Smooth muscle cell (in vitro differentiated cells): Measurements from ENCODE around the gene B3GALNT2. TPM values are rescaled to one million over a fixed set of nuclear protein-coding genes. Genes with fewer than 3 reads are reported as not detected.

ENCODE experiments used
- DNase-seq: peaks from one replicate; lab custom pipeline; 2025; ENCODE audit not compliant: unreplicated experiment; lab: John Stamatoyannopoulos, UW
- H2AFZ ChIP-seq: fragments of 200-600 bp; sonication (generic); 2 replicates; pipeline ENCODE4 v1.6.0; 2016; ENCODE audit warnings: antibody characterized with exemption, low read depth, mild to moderate bottlenecking
- H3F3A ChIP-seq: fragments of 200-600 bp; sonication (generic); 2 replicates; pipeline ENCODE4 v1.6.0; 2017; ENCODE audit warnings: antibody characterized with exemption, low read depth
- H3K27ac ChIP-seq: fragments of 200-600 bp; sonication (generic); 2 replicates; pipeline ENCODE4 v1.5.1; 2016; ENCODE audit warnings: low read depth, mild to moderate bottlenecking
- H3K27me3 ChIP-seq: fragments of 200-600 bp; sonication (generic); 2 replicates; pipeline ENCODE4 v1.6.1; 2016; ENCODE audit warnings: low read depth, mild to moderate bottlenecking
- H3K36me3 ChIP-seq: fragments of 200-600 bp; sonication (generic); 2 replicates; pipeline ENCODE4 v1.5.1; 2016; ENCODE audit warnings: low read depth
- H3K4me1 ChIP-seq: fragments of 200-600 bp; sonication (generic); 2 replicates; pipeline ENCODE4 v1.5.1; 2016; ENCODE audit warnings: low read depth
- H3K4me2 ChIP-seq: fragments of 200-600 bp; sonication (generic); 2 replicates; pipeline ENCODE4 v1.6.0; 2016; ENCODE audit warnings: mild to moderate bottlenecking
- H3K4me3 ChIP-seq: fragments of 200-600 bp; sonication (generic); 2 replicates; pipeline ENCODE4 v1.5.1; 2016; ENCODE audit warnings: mild to moderate bottlenecking
- H3K79me2 ChIP-seq: fragments of 200-600 bp; sonication (generic); 2 replicates; pipeline ENCODE4 v1.6.0; 2016; ENCODE audit warnings: low read depth, mild to moderate bottlenecking
- H3K9ac ChIP-seq: fragments of 200-600 bp; sonication (generic); 2 replicates; pipeline ENCODE4 v1.6.0; 2016; ENCODE audit warnings: low read depth
- H3K9me3 ChIP-seq: fragments of 200-600 bp; sonication (generic); replicated peaks from 2 replicates; pipeline ENCODE4 v1.5.1; 2016; ENCODE audit warnings: low read depth
- H4K20me1 ChIP-seq: fragments of 200-600 bp; sonication (generic); 2 replicates; pipeline ENCODE4 v1.6.0; 2016; ENCODE audit warnings: low read depth
- WGBS: methylation state at CpG from one replicate; pipeline ENCODE4 v1.1.7; 2016; ENCODE audit warnings: low lambda C conversion rate; 5-methylcytosine and 5-hydroxymethylcytosine counted together
- polyA plus RNA-seq: library from polyadenylated mRNA; unstranded; fragments of >200 nt; fragmentation: Nextera tagmentation; extraction: Ambion mirVana; gene quantifications from 2 replicates; pipeline ENCODE4 v1.2.1, GENCODE V29; 2016
- total RNA-seq: library from RNA; depleted of rRNA; stranded (reverse); fragments of >200 nt; gene quantifications from 2 replicates; pipeline ENCODE4 v1.2.3, GENCODE V29; 2014
- TF ChIP-seq, protein P1 (sequence below): fragments of 200-600 bp; sonication (generic); IDR thresholded peaks from 2 replicates; pipeline ENCODE4 v1.5.1; 2017; ENCODE audit warnings: borderline replicate concordance, mild to moderate bottlenecking, antibody characterized with exemption; ENCODE audit not compliant: insufficient read depth, poor library complexity, severe bottlenecking

Gene B3GALNT2
- total and polyA plus RNA-seq, 2 experiments from 2014 or later, result 8.2 to 22.7 TPM

DNA sequence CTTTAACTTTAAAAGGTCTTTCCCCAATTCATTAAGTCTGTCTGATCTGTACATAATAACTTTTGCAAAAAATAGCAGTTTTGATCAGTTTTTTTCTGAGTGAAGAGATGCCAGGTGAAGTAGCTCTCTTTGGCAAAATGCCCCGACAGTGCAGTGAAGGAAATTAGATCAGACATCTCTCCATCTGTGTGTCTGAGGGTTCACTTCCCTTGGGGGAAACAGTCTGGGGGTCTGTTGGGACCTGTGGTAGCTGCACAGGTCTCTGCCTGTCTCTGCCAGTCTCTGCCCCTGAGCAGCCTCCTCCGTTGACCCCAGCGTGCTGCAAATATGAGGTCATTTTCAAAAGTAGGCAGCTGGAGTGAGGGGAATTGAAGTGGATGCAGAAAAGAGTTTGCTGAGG lies 82.5 kb downstream of the B3GALNT2 start:
- no peaks in the 10 kb centered on the region for H3K9me3 ChIP-seq
- H3K9ac ChIP-seq, result no peak overlapping the region
- no peaks in the 10 kb centered on the region for H3F3A ChIP-seq
- peaks cover 25% of the 10 kb centered on the region for H4K20me1 ChIP-seq
- no peak overlapping the region for H2AFZ ChIP-seq
- no peak overlapping the region for H3K4me2 ChIP-seq
- H3K79me2 ChIP-seq, result peaks cover 12% of the 10 kb centered on the region
- 95% methylated on average over 3 of the region's 3 CpGs for WGBS
- TF ChIP-seq, protein P1, sequence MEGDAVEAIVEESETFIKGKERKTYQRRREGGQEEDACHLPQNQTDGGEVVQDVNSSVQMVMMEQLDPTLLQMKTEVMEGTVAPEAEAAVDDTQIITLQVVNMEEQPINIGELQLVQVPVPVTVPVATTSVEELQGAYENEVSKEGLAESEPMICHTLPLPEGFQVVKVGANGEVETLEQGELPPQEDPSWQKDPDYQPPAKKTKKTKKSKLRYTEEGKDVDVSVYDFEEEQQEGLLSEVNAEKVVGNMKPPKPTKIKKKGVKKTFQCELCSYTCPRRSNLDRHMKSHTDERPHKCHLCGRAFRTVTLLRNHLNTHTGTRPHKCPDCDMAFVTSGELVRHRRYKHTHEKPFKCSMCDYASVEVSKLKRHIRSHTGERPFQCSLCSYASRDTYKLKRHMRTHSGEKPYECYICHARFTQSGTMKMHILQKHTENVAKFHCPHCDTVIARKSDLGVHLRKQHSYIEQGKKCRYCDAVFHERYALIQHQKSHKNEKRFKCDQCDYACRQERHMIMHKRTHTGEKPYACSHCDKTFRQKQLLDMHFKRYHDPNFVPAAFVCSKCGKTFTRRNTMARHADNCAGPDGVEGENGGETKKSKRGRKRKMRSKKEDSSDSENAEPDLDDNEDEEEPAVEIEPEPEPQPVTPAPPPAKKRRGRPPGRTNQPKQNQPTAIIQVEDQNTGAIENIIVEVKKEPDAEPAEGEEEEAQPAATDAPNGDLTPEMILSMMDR, result no peak
- H3K36me3 ChIP-seq, result no peaks in the 10 kb centered on the region
- no peaks in the 10 kb centered on the region for H3K4me1 ChIP-seq
- H3K4me3 ChIP-seq, result no peak overlapping the region
- no peak for DNase-seq
- no peak overlapping the region for H3K27ac ChIP-seq
- H3K27me3 ChIP-seq, result no peaks in the 10 kb centered on the region

DNA sequence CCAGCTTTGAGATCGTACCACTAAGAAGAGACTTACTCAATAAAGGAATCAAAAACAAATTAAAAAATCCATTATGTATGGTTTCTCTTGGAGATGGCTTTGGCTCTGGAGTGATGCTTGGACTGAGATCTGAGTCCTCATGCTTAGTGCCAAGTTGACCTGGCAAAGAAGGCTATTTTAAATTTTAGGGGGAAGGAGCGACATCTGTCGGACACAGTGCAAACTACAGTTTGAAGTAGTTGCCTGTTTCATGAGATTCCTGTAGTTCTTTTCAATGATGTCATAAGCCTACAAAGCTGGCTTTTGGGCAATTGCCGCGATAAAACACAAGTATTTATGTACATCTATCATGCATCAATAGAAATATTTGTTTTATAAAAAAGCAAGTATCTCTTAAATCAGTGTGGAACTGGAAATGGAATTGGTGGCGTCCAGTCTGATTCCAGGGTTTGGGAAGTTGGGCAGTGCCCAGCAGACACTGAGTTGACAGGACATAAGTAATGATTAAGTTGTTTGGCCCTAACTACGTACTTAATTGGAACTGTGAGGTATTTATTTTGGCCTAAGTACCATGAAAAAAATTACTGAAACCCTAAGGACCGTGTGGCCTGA lies 87.1 kb downstream of the B3GALNT2 start:
- no peaks in the 10 kb centered on the region for H3F3A ChIP-seq
- H3K27ac ChIP-seq, result no peak overlapping the region
- no peaks in the 10 kb centered on the region for H3K9me3 ChIP-seq
- H3K27me3 ChIP-seq, result no peaks in the 10 kb centered on the region
- peak; percentile 14 for DNase-seq
- no peaks in the 10 kb centered on the region for H3K36me3 ChIP-seq
- H4K20me1 ChIP-seq, result peaks cover 15% of the 10 kb centered on the region
- no peaks in the 10 kb centered on the region for H3K4me1 ChIP-seq
- 39% methylated on average over 8 of the region's 8 CpGs for WGBS
- no peak overlapping the region for H3K9ac ChIP-seq
- H3K4me2 ChIP-seq, result no peak overlapping the region
- H2AFZ ChIP-seq, result no peak overlapping the region
- peaks cover 24% of the 10 kb centered on the region for H3K79me2 ChIP-seq
- TF ChIP-seq, protein P1, result peak; percentile 84
- H3K4me3 ChIP-seq, result no peak overlapping the region

DNA sequence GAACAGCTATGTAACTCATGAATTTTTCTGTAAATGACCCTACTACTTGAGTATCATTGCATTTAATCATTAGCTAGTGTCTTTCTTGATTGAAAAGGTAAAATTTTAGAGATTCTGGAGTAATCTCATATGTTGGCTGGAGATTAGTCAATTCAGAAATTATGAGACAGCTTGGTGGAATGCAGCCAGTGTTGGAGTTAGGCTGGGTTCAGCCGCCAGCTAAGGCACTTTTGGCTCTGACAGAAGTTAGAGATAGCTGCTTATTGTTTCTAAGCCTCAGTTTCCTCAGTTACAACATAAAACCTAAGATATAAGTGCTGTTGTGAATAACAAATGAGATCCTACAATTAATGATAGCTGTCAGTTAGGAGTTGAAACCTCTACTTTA lies 87.6 kb downstream of the B3GALNT2 start:
- Histone ChIP-seq H3K4me1 (no peaks in the 10 kb centered on the region), H2AFZ (no peak overlapping the region), H3F3A (no peaks in the 10 kb centered on the region), H3K4me3 (no peak overlapping the region), H3K27me3 (no peaks in the 10 kb centered on the region), H3K27ac (no peak overlapping the region), H4K20me1 (peaks cover 10% of the 10 kb centered on the region), H3K9me3 (no peaks in the 10 kb centered on the region), H3K4me2 (no peak overlapping the region), H3K9ac (no peak overlapping the region), H3K79me2 (peaks cover 23% of the 10 kb centered on the region), H3K36me3 (no peaks in the 10 kb centered on the region)
- DNase-seq, result no peak
- 91% methylated on average over 1 of the region's 1 CpG for WGBS
- TF ChIP-seq, protein P1, result no peak
